Ramos (cell line): ENCODE measurements around the gene CYP2C8.
"Not testable (repeated sequence)": the region's sequence is repeated elsewhere in the genome, so short reads cannot be mapped to it uniquely, and the experiment has no call there.

Source experiments
- in situ Hi-C: fragments of 300-500 bp; cut with MboI; formaldehyde crosslinking; loops from one replicate; pipeline ENCODE4 v1.14.3; 2022; ENCODE audit warnings: low sequenced_read_pairs; ENCODE audit not compliant: unreplicated experiment

CYP2C8 gene

DNA sequence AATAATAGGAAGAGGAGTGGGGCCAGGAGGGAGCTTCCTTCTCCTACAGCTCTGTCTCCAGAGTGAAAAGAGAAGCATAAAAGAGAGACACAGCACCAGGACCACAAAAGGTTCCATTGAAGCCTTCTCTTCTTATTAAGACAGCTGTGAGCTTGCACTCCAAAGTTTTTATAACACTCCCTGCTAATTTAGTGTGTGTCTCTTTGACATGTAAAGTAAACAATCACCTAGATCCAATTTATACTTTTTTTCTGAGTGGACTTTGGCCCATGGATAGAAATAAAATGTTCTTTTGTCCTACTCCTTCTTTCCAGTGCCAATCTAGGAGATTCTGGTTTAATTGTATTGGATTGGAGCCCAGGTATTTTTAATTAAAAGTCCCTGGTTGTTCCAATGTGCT is at the start of gene CYP2C8:
TSS of gene CYP2C8 (minus strand) at position 212 of the 400 bp plus-strand sequence. CDS start at position 117, 95 bp downstream.
- in situ Hi-C loops = no loop called here

DNA sequence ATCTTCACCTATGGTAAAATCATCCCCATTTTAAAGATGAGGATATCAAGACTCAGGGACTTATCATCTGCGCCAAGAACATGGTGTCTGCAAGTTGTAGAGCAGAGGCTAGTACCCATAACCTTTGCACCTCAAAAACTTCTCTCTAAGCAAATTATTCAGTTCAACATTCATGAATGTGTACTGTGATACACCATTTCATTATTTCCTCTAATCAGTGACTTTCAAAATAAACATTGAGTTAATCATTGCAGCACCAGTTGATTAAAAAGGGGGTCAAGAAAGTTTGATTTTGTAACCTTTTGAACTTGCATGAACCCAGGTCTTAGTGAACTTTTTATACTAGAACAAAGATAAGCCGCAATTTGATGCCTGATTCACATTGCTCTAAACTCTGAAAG is 47.6 kb upstream of the CYP2C8 start:
- in situ Hi-C loops = no loop called here

DNA sequence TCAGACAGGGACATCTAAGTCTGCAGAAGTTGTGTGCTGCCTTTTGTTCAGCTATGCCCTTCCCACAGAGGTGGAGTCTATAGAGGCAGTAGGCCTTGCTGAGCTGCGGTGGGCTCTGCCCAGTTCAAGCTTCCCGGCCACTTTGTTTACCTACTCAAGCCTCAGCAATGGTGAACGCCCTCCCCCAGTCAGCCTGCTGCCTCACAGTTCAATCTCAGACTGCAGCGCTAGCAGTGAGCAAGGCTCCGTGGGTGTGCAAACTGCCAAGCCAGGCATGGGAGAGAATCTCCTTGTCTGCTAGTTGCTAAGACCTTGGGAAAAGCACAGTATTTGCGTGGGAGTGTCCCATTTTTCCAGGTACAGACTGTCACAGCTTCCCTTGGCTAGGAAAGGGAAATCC is 41.5 kb upstream of the CYP2C8 start:
- in situ Hi-C loops = not testable (repeated sequence)

DNA sequence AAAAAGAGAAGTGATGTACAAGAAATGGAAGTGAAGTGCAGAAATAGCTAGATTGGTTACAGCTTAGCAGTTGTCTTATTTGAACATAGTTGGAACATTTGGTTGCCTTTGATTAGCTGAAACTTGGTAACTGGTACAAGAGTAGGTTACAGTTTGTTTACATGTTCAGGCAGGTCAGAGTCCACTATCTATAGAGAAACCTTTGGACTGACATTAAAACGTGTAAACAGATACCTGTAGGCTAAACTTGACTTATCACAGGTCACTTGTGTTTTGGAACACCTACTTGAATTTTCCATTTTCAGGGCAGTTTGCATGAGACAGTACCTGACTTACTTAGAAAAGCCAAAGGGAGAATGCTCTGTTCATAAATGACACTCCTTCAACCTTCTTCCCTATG is 28.5 kb upstream of the CYP2C8 start:
- in situ Hi-C loops = no loop called here

DNA sequence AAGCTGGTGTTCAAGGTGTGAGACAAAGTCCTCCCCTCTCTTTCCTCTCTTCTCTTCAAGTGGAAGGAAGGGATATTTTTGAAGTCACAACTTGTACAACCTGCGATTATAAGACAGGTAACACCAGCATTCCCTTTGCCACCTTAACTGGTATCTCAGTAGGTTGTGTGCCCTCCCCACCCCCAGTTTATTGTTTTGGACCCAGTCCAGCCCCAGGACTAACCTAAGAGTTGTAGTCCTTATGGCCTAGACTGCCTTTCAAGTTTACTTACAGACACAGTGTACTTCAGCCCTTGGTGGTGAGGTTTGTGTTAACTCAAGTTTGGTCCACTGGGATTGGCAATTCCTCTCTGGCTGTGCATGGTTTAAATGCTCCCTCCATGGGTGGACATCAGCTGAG is 26.8 kb upstream of the CYP2C8 start:
- in situ Hi-C loops = no loop called here

DNA sequence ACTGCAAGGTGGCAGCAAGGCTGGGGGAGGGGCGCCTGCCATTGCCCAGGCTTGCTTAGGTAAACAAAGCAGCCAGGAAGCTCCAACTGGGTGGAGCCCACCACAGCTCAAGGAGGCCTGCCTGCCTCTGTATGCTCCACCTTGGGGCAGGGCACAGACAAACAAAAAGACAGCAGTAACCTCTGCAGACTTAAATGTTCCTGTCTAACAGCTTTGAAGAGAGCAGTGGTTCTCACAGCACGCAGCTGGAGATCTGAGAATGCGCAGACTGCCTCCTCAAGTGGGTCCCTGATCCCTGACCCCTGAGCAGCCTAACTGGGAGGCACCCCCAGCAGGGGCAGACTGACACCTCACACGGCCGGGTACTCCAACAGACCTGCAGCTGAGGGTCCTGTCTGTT is 10.3 kb upstream of the CYP2C8 start:
- in situ Hi-C loops = not testable (repeated sequence)

DNA sequence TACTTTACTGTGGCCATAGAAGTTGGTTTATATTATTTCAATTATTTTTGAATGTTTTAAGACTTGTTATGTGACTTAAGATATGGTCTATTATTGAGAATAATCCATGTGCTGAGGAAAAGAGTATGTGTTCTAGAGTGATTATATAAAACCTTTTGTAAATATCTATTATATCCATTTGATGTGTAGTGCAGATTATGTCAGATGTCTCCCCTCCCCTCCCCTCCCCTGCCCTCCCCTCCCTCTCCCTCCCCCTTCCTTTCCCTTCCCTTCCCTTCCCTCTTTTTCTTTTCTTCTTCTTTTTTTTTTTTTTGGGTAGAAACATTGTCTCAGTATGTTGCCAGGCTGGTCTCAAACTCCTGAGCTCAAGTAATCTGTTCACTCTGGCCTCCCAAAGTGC is 8.3 kb upstream of the CYP2C8 start:
- in situ Hi-C loops = no loop called here

DNA sequence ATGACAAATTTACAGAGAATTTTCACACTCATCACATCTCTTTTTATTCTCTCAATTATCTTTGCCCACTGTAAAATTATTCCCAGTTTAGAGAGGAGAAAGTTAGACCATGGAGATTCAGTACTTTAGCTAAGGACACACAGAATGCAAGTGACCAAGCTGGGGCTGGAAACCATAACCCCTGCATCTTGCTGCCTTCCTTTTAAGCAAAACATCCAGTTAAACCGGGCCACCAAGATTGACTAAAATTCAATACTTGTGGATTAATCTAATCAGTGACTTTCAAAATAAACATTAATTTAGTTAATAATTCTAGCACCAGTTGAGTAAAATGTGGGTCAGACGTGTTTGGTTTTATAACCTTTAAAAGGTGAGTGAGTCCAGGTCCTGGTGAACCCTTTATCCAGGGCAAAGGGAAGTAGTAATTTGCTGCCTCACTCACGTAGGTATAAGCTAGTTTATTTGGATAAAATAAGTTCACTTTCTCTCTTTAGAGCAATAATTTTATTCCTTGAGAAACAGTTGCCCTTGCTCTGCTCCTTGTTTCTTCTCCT is 1.9 kb upstream of the CYP2C8 start:
- in situ Hi-C loops = no loop called here

DNA sequence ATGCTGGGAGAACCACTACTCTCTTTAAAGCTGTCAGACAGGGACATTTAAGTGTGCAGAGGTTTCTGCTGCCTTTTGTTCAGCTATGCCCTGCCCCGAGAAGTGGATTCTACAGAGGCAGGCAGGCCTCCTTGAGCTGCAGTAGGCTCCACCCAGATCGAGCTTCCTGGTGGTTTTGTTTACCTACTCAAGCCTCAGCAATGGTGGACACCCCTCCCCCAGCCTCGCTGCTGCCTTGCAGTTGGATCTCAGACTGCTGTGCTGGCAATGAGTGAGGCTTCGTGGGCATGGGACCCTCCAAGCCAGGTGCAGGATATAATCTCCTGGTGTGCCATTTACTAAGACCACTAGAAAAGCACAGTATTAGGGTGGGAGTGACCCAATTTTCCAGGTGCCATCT is 5.2 kb downstream of the CYP2C8 start:
- in situ Hi-C loops = not testable (repeated sequence)

DNA sequence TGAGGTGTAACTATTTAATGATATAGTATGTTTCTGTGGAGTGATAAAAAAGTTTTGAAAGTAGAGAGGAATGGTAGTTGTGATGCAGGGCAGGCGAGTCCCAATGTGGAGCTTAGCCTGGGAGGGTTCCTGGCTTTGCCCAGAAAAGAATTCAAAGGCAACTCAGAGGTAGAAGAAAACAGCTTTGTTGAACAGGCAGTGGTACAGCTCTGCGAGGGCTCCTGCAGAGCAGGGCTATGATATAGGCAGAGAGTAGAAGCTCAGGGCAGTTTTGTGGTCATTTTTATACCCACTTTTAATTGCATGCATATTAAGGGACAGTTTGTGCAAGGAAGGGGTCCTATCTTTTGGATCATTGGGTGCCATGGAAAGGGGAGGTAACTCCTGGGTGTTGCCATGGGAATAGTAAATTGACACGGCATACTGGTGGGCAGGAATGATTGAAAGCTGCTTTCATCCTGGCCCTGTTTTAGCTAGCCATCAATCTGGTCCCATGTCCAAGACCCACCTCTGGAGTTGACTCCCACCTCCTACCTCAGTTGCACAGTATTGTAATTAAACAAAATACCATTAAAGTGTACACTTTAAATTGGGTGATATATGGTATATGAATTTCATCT is 12.4 kb downstream of the CYP2C8 start:
- in situ Hi-C loops = no loop called here

DNA sequence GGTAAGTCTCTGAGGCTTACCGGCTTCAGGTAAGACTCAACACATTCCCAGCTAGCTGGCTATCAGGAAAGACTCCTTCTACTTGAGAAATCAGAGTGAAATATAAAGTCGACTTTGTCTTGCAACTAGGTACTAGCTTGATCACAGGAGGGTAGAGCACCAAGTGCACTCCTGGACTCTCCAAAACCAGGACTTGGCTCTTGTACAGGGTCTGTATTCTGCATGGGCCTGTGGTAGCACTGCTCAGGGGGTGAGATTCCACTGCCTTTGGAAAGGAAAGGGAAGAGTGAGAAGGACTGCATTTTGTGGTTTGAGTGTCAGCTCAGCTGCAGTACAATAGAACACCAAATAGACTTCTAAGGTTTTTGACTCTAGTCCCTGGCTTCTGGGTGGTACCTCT is 19.4 kb downstream of the CYP2C8 start:
- in situ Hi-C loops = no loop called here

DNA sequence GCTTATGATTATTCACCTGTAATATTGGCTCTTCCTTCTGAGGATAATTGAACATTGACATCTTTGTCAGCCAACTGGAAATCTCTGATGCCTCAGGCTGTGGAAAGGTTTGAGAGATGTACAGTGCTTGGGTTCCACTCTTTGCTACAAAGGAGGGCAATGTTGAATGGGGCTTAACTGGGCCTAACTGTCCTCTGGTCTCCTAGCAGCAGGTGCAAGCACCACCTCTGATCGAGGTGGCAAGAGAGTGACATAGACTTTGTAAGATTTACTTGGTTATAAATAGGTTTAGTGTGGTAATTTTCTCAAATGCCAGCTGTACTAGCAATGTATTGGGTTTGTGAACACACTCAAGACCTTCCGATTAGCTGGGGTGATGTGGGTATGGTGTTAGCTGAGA is 21.1 kb downstream of the CYP2C8 start:
- in situ Hi-C loops = no loop called here

DNA sequence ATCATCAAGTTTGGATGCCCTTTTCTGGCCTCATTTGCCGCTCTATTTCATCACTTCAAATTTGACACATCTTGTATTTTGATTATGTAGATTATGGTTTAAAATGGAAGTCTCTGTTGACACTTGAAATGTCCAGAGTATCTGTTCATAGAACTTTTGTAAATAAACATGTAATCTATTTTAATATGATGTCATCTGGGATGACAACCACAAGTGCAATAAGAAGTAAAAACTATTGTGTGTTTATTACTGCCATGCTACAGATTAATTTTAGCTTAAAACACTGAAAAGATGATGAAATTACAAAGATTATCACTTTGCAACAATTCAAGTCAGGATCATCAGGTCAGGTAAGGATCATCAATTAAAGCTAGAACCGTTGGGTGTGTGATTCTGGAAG is 30.0 kb downstream of the CYP2C8 start:
- in situ Hi-C loops = no loop called here

DNA sequence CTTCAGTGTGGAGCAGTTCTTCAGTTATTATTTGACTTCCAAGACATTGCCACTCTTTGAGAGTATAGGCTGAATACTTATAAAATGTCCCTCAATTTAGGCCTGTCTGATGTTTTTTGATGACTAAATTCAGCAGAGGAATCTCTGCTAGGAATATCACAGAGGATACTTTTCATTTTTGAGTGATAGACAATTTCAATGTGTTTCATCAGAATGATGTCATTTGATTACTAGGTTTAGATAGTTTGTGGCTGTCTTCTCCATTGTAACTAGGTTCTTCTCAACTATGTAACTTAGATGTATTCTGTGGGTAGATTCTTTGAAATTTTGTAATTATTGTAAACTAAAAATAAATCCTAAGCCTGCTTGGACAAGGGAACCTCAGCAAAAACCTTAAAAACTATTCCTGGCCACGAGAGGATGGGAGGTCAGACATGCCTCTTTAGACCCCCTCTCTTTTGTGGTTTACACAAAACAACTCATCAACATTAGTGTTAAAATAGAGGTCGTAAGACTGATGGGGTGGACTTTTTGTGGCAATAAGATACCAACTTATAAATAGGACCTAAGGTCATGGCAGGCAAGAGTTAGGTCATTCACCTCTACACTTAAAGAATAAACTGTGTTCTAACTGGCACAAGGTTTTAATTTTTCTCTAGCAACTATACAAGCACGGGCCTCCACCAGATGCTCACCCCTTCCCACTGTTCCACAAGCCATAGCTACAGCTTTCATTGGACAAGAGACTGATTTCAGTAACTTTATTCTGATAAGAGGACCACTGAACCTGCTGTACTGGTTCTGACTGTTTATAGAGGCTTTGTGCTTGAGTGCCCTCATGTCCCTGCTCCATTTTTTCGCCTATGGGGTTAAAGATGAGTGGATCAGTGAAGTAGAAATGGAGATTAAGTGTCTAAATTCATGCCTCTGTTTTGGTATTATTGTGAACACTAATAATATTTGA is 33.7 kb downstream of the CYP2C8 start:
- in situ Hi-C loops = no loop called here

DNA sequence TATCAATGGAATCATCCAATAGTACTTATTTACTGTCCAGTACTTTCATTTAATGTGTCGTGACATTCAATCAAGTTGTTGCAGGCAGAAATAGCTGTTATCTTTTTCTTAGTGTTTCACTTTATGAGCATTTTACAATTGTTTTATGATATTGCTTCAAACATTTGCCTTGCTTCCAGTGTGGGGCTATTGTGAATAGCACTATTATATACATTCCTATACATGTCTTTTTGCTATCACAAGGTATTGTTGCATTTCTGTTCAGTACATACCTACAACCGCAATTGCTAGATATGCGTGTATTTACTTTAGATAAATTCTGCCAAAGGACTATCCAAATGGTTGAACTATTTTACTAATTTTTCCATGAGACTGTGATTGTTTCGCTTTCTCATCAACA is 34.9 kb downstream of the CYP2C8 start:
- in situ Hi-C loops = no loop called here

DNA sequence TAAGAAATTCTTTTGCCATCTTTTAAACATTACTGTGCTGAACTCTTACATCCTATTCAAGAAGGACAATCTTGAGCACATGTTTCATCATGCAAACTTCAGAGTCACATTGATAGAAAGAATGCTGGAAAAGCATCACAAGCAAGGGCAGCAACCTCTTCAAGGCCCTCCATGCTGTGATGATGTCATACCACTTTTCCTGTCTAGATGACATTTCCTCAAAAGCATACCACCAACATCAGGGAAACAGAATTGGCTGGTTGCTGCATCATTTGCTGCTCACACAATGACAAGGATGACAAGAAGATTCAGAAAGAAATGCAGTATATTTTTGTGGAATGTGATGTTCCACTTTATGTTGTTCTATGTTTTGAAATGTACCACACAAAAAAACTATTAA is 37.6 kb downstream of the CYP2C8 start:
- in situ Hi-C loops = no loop called here

DNA sequence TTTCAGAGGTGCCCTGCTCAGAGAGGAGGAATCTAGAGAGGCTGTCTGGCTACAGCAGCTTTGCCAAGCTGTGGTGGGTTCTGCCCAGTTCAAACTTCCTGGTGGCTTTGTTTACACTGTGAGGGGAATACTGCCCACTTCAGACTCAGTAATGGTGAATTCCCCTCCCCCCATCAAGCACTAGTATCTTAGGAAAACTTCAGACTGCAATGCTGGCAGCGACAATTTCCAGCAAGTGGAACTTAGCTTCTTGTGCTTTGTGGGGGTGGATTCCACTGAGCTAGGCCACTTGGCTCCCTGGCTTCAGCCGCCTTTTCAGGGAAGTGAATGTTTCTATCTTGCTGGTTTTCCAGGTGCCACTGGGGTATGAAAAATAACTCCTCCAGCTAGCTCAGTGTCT is 42.8 kb downstream of the CYP2C8 start:
- in situ Hi-C loops = no loop called here

DNA sequence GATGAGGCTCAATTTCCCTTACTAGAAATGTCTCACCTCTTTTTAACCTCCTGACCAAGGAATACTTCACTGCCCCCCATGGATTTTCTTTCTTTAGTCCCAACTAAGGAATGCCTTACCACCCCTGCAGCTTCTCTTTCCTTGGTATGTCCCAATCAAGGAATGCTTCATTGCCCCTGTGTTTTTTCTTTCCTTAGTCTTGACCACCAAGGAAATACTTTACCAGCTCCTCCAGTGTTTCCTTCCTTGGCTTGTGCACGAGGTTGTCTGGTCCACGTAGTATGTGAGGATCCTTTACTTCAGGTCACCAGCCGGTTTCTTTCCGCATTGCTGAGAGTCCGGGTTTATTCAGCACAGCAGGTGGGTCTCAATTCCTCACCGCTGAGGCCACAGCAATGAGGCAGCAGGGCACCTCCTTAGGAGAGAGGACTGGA is 71.5 kb downstream of the CYP2C8 start:
- in situ Hi-C loops = no loop called here

DNA sequence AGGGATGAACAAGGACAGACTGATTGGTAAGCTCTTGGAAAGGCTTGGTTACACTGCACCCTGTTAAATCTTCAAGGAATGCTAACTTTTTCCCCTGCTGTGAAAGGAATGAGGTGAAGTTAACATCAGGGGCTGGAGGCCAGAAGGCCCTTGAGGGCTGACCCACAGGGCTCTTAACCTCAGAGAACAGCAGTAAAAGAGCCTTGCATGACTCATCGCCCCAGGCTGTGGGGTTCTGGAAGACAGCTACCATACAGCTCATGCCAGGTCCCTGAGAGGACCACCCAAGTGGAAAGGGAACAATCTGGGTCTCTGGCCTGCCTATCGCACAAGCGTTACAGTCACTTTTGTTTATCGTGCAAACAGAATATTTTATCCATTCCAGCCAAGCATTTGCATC is 76.5 kb downstream of the CYP2C8 start:
- in situ Hi-C loops = no loop called here

DNA sequence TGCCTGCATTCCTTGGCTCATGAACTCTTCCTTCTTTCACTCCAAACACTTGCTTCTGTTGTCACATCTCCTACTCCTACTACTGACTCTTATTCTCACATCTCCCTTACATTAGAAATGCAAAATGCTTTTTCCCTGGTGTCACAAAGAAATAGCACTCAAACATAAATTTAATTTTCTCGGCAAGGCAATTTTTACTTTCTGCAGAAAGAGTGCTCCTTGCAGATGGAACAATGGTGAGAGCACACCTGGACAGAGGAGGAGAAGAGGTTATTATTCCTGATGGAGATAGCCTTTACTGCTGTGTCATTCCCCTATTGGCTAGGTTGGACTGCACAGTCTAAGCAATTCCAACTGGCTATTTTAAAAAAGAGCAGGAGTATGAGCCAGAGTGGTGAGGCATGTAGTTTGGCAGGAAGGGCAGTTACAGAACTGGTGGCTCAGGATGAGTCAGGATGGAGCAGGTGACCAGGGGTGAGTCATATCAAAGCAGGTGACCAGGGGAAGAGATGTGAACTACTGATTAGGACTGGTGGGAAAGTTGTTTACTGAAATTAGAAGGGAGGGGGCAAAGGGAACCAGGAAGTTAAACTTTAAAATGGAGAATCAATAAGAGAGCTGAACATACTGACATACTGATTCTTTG is 77.9 kb downstream of the CYP2C8 start:
- in situ Hi-C loops = no loop called here

DNA sequence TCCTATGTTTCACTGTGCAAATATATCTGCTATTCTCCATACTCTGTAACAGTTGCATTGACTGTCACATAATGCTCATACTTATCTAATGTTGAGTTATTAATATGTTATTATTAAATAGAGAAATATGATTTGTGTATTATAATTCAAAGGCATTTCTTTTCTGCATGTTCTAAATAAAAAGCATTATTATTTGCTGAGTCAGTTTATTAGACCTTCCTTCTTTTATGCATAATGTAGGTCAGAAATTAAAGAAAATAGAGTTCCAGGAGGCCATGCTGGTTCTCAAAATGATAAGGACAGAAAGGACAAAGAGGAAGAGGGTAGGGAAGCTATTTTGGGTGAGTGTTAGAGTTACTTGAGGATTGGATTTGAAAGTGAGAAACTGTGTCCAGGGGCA is 80.1 kb downstream of the CYP2C8 start:
- in situ Hi-C loops = no loop called here
